ENCODE measurements around the gene SMG6.

GRCh38 chr17:2029911-2030778 is 273.4 kb downstream of the SMG6 start, which contains the start of gene DPH1:
- no peak for TF ChIP-seq CTCF (IDR thresholded peaks at IDR 0.05)
- TF ChIP-seq ZNF263 (CRISPR knock-in tag; IDR thresholded peaks at IDR 0.05; ENCODE audit: low read depth), result no peak
- no peak for TF ChIP-seq NR3C1 (CRISPR knock-in tag; conservative IDR thresholded peaks at IDR 0.05; ENCODE audit: low read depth)
- TF ChIP-seq SMAD4 (CRISPR knock-in tag; IDR thresholded peaks at IDR 0.05), result no peak
- peak; percentile 74 for TF ChIP-seq NFE2L1 (CRISPR knock-in tag; IDR thresholded peaks at IDR 0.05)
- 0 out of 2 replicates have a peak, but pooled peaks have one; percentile 74 for TF ChIP-seq KAT7 (CRISPR knock-in tag; IDR thresholded peaks at IDR 0.05; ENCODE audit: borderline replicate concordance)
- TF ChIP-seq USF2 (CRISPR knock-in tag; IDR thresholded peaks at IDR 0.05), result peak; percentile 89
- no peak for TF ChIP-seq ZNF423 (CRISPR knock-in tag; IDR thresholded peaks at IDR 0.05)
- peak; percentile 97 for TF ChIP-seq MAX (CRISPR knock-in tag; IDR thresholded peaks at IDR 0.05)
- no peak for TF ChIP-seq ZNF425 (CRISPR knock-in tag; conservative IDR thresholded peaks at IDR 0.05)
- peak; percentile 60 for TF ChIP-seq TCF7 (CRISPR knock-in tag; IDR thresholded peaks at IDR 0.05; ENCODE audit: low read depth)

Measured in WTC11 (cell line).